ENCODE measurements around the gene P2RX4.

DNA sequence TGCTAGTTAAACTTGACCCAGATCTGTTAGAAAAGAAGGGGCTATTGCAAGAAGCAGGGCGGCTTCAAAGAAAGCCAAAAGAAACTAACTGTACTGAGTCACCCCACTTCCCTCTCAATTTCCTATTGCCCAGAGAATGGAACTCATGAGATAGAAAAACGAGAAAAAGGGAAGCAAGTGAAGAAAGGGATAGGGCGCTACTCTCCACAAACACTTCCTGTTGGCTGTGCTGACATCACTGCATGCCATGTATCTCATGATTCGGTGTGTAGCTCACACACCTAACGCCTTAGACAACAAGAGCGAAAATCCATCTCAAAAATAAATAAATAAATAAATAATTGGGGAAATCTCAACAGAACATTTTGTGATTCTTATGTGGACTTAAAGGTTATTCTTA lies 13.0 kb upstream of the P2RX4 start:
- TF ChIP-seq, protein P1, sequence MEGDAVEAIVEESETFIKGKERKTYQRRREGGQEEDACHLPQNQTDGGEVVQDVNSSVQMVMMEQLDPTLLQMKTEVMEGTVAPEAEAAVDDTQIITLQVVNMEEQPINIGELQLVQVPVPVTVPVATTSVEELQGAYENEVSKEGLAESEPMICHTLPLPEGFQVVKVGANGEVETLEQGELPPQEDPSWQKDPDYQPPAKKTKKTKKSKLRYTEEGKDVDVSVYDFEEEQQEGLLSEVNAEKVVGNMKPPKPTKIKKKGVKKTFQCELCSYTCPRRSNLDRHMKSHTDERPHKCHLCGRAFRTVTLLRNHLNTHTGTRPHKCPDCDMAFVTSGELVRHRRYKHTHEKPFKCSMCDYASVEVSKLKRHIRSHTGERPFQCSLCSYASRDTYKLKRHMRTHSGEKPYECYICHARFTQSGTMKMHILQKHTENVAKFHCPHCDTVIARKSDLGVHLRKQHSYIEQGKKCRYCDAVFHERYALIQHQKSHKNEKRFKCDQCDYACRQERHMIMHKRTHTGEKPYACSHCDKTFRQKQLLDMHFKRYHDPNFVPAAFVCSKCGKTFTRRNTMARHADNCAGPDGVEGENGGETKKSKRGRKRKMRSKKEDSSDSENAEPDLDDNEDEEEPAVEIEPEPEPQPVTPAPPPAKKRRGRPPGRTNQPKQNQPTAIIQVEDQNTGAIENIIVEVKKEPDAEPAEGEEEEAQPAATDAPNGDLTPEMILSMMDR (IDR thresholded peaks at IDR 0.05; ENCODE audit: low read length) = no peak
- no peak for TF ChIP-seq EZH2 (optimal IDR thresholded peaks at IDR 0.05; ENCODE audit: low read depth, low read length)
- no peak for TF ChIP-seq EZH2phosphoT487 (IDR thresholded peaks at IDR 0.05; ENCODE audit: low read length)
